HUES64 (cell line): Measurements from ENCODE around the gene CRKL.
"Not testable (repeated sequence)": the region's sequence is repeated elsewhere in the genome, so short reads cannot be mapped to it uniquely, and the experiment has no call there.

Source experiments
- H3K27ac ChIP-seq: 2 replicates; pipeline ENCODE4 v1.7.0; 2013; ENCODE audit warnings: low read depth, low read length, inconsistent platforms
- H3K27me3 ChIP-seq: 2 replicates; pipeline ENCODE4 v1.6.1; 2013; ENCODE audit warnings: mild to moderate bottlenecking, low read length; ENCODE audit not compliant: insufficient read depth
- H3K36me3 ChIP-seq: 2 replicates; pipeline ENCODE4 v1.6.1; 2013; ENCODE audit warnings: mild to moderate bottlenecking, low read length; ENCODE audit not compliant: insufficient read depth
- H3K4me1 ChIP-seq: 2 replicates; pipeline ENCODE4 v1.6.1; 2013; ENCODE audit warnings: mild to moderate bottlenecking, low read length, moderate library complexity; ENCODE audit not compliant: insufficient read depth
- H3K4me3 ChIP-seq: 2 replicates; pipeline ENCODE4 v1.5.1; 2013; ENCODE audit warnings: mild to moderate bottlenecking, low read length, moderate library complexity
- H3K9ac ChIP-seq: 2 replicates; pipeline ENCODE4 v1.6.1; 2013; ENCODE audit warnings: mild to moderate bottlenecking, low read depth, low read length
- H3K9me3 ChIP-seq: 2 replicates; pipeline ENCODE4 v1.6.1; 2013; ENCODE audit warnings: low read depth, low read length; ENCODE audit not compliant: insufficient read depth
- WGBS: fragments of 150-250, 120-280 bp; methylation state at CpG from one replicate; pipeline ENCODE4 v1.1.7; 2013; ENCODE audit warnings: missing lambda C conversion rate; 5-methylcytosine and 5-hydroxymethylcytosine counted together

CRKL gene

DNA sequence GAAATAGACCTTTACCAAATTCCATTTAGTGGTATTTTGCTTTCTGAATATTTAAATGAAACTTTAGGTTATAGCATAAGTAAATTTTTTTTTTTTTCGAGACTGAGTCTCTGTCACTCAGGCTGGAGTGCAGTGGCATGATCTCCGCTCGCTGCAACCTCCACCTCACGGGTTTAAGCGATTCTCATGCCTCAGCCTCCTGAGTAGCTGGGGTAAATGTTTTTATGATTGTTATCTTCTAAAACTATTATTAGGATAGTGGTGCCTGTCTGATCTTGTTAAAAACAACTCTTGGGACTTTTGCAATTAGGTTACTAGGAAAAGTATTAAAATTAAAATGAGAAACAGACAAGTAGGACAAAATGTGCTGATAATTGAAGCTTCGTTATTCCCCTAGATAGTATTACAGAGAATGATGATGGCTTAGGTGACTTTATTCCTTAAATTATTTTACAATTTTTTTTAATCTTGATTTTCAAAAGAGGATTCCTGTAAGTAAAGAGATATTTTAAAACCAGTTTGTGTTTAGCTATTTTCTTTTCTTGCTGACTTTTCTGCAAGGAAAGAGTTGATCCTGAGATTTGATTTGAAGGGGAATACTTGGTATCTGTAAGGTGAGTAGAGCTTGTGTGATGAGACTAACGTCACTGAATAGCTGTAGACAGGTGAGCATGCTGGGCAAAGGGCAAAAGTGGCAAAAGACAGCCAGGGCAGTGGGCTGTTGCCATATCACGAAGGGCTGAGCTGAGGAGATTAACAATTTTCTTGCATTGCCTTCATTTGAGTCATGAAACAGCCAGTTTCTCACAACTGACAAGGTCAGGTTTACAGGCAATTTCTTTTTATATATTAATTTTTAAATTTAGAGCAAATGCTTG, 20.8 kb downstream of the CRKL start:
- Histone ChIP-seq H3K4me3 (no peak overlapping the region), H3K9me3 (no peaks in the 10 kb centered on the region), H3K27ac (no peak overlapping the region), H3K4me1 (no peaks in the 10 kb centered on the region), H3K27me3 (no peaks in the 10 kb centered on the region), H3K9ac (no peak overlapping the region), H3K36me3 (peaks cover 51% of the 10 kb centered on the region)
- WGBS = 95% methylated on average over 8 of the region's 8 CpGs

DNA sequence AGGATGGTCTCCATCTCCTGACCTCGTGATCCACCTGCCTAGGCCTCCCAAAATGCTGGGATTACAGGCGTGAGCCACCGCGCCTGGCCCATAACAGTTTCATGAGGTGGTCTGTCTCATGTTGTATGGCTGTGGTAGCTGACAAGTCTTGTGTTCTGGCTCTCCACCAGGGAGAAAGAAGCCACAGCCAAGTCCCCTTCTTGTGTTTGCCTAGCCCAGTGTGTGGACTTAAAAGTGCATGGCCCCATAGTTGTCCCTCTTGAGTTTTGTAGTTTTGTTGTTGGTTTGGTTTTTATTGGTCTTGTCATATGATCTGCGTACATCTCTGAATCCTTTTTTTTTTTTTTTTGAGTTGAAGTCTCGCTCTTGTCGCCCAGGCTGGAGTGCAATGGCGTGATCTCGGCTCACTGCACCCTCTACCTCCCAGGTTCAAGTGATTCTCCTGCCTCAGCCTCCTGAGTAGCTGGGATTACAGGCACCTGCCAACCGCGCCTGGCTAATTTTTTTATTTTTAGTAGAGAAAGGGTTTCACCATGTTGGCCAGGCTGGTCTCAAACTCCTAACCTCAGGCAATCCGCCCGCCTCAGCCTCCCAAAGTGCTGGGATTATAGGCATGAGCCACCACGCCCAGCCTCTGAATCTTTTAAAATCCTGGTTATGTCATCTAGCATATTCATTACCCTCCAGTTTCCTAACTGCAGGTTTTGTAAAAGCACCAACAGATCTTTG, 22.4 kb downstream of the CRKL start:
- not testable (repeated sequence) for H3K4me3 ChIP-seq, H3K4me1 ChIP-seq, H3K9ac ChIP-seq, H3K27ac ChIP-seq, H3K27me3 ChIP-seq, H3K9me3 ChIP-seq
- H3K36me3 ChIP-seq = peaks cover 39% of the 10 kb centered on the region
- WGBS = 92% methylated on average over 14 of the region's 14 CpGs

DNA sequence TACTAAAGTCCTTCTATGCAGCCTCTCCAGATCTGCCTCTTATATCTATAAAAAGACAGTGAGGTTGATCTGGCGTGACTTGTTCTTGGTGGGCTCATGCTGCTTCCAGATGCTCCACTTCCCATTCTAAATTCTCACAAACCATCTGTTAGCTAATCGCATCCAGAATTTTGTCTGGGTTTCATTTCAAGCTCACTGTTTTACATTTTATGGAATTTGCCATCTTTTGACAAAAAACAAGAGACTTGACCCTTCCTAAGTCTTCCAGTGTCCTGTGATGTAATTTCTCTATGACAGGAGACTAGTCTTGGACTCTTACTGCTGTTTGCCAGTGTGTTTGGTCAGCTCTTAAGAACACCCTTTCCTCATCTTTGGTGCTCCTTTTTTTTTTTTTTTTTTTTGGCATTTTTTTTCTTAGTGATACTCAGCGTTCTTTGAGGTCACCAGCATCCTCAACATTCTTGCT, 23.0 kb downstream of the CRKL start:
- Histone ChIP-seq H3K4me3 (no peak overlapping the region), H3K27ac (no peak overlapping the region), H3K9me3 (no peaks in the 10 kb centered on the region), H3K36me3 (peaks cover 35% of the 10 kb centered on the region), H3K9ac (no peak overlapping the region), H3K4me1 (no peaks in the 10 kb centered on the region), H3K27me3 (no peaks in the 10 kb centered on the region)
- WGBS = 93% methylated on average over 3 of the region's 3 CpGs

DNA sequence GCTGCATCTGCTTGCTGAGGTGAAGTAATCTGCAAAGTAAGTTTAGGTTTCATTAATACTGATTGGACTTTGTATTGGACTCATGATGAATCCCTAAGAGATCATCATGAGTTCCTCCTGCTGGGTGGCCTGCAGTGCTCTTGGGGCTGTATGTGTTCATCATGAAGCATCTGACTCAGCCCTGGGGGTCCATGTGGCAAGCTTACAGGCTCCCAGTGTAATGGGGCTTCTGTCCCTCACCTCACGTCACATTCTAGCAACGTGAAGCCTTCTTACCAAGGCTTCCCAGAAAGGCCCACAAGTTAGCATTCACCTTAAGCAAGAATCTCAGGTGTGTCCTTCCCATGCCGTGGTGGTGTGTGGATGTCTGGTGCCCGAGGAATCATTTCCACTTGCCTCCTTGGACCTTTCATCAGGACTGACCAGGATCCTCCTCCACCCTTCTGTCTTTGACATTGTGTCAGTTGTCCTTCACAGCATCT, 23.7 kb downstream of the CRKL start:
- Histone ChIP-seq H3K9me3 (no peaks in the 10 kb centered on the region), H3K36me3 (peaks cover 32% of the 10 kb centered on the region), H3K27ac (no peak overlapping the region), H3K27me3 (no peaks in the 10 kb centered on the region), H3K9ac (no peak overlapping the region), H3K4me3 (no peak overlapping the region), H3K4me1 (no peaks in the 10 kb centered on the region)
- 100% methylated on average over 4 of the region's 4 CpGs for WGBS

DNA sequence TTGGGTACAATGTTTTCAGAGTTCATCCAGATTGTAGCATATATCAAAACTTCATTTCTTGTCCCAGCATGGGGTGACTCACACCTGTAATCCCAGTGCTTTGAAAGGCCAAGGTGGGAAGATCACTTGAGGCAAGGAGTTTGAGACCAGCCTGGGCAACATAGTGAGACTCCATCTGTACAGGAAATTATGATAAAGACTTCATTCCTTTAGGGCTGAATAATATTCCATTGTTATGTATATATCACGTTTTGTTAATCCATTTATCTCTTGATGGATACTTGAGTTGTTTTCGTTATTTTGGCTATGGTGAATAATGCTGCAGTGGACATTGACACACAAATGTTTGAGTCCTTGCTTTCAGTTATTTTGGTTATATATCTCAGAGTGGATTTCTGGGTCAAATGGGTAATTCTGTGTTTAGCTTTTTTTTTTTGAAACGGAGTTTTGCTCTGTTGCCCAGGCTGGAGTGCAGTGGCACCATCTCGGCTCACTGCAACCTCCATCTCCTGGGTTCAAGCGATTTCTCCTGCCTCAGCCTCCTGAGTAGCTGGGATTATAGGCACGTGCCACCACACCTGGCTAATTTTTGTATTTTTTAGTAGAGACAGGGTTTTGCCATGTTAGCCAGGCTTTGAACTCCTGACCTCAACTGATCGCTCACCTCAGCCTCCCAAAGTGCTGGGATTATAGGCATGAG, 25.1 kb downstream of the CRKL start:
- peaks cover 28% of the 10 kb centered on the region for H3K36me3 ChIP-seq
- H3K27ac ChIP-seq, H3K4me1 ChIP-seq, H3K9ac ChIP-seq, H3K9me3 ChIP-seq, H3K27me3 ChIP-seq, H3K4me3 ChIP-seq: not testable (repeated sequence)
- WGBS = 97% methylated on average over 7 of the region's 7 CpGs

DNA sequence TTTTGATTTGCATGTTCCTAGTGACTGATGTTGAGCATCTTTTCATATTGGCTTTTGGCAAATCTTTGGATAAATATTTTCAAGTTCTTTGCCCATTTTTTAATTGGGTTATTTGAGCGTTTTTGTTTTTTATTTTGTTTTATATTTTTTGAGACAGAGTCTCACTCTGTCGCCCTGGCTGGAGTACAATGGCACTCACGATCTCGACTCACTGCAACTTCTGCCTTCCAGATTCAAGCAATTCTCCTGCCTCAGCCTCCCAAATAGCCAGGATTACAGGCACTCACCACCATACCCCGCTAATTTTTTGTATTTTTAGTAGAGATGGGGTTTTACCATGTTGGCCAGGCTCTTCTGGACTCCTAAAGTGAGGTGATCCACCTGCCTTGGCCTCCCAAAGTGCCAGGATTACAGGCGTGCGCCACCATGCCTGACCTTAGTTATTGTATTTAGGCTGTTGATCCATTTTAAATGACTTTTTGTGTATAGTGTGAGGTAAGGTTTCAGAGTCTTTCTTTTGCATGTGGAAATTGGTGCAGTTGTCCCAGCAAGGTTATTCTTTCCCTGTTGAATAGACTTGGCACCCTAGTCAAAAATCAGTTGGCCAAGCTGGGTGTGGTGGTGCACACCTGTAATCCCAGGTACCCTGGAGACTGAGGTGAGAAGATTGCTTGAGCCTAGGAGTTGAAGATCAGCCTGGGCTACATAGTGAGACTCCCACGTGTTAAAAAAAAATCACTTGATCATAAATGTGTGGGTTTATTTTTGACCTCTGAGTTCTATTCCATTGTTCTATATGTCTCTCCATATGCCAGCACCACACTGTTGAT, 26.1 kb downstream of the CRKL start:
- 96% methylated on average over 8 of the region's 8 CpGs for WGBS
- Histone ChIP-seq H3K27me3 (no peaks in the 10 kb centered on the region), H3K9ac (no peak overlapping the region), H3K4me3 (no peak overlapping the region), H3K27ac (no peak overlapping the region), H3K9me3 (no peaks in the 10 kb centered on the region), H3K36me3 (peaks cover 19% of the 10 kb centered on the region), H3K4me1 (0 out of 2 replicates have a peak, but pooled peaks cover 4% of the 10 kb centered on the region)

DNA sequence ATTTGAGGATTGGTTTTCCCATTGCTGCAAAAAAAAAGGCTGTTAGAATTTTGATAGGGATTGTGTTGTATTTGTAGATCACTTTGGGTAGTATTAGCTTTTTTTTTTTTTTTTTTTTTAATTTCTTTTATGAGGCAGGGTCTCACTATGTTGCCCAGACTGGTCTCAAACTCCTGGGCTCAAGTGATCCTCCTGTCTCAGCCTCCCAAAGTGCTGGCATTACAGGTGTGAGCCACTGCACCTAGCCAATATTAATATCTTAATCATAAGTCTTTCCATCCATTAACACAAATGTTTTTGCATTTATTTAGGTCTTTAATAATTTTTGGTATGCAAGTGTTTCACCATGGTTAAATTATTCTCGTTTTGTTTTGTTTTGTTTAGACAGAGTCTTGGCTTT, 26.8 kb downstream of the CRKL start:
- Histone ChIP-seq H3K9me3 (no peaks in the 10 kb centered on the region), H3K27me3 (no peaks in the 10 kb centered on the region), H3K9ac (no peak overlapping the region), H3K36me3 (peaks cover 19% of the 10 kb centered on the region), H3K4me1 (0 out of 2 replicates have a peak, but pooled peaks cover 4% of the 10 kb centered on the region), H3K27ac (no peak overlapping the region), H3K4me3 (no peak overlapping the region)
- WGBS = 100% methylated on average over 1 of the region's 1 CpG

DNA sequence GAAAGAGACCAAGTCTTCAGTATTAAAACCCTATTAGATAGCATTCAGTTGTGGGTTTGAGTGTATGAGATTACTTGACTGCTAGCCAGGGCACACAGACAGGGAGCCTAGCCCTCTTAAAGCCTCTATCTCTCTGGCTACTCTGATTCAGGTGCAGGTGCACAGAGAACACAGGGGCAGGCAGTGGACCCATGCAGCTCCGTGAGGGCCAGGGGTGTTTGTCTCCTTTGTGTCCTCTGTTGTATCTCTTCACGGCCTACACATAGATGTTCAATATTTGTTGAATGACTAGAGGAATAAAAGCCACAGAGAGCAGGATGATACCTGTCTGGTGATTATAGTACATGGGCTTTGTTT, 28.3 kb downstream of the CRKL start:
- no peaks in the 10 kb centered on the region for H3K27me3 ChIP-seq
- no peak overlapping the region for H3K9ac ChIP-seq
- no peak overlapping the region for H3K4me3 ChIP-seq
- no peaks in the 10 kb centered on the region for H3K9me3 ChIP-seq
- 95% methylated on average over 2 of the region's 2 CpGs for whole genome bisulfite sequencing
- 0 out of 2 replicates have a peak, but pooled peaks cover 4% of the 10 kb centered on the region for H3K4me1 ChIP-seq
- peaks cover 34% of the 10 kb centered on the region for H3K36me3 ChIP-seq
- no peak overlapping the region for H3K27ac ChIP-seq

DNA sequence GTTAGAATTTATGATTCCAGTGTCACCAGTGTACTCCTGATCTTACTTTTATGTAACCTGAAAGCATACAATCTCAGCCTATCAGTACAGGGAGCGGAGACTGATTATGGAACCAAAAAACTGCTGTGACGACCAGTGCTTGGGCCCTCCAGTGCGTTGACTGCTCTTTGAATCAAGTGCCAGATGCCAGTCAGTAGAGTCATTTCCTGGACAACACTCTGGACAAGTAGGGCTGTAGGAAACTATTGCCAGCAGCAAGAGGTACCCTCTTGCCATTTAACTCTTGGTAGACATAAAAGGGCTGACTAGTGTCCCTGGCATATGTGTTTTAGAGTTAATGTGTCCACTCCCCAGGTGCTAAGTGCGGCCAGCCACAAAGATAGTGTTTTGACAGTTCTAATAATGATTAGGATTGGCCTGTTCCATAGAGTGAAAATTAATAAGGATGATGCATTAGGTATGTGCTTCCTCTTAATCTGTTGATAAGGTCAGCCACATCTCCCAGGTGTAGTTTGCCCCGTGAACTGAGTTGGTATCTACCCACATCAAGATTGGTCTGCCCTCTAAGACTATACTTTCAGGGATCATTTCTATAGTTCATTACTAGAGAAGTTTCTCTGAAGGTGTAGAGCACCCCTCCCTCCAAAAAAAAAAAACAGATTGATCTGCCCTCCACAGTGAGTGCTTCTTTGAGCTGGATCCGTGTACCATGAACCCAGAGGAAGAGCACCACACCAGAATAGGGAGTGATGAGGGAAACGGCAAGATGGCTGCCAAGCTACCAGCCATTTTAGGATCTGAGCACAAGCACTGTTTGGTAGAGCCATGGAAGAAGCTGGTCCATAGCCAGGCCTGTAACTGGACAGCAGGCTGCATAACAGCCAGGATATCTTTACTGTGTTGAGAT, 29.1 kb downstream of the CRKL start:
- no peak overlapping the region for H3K4me3 ChIP-seq
- no peak overlapping the region for H3K9ac ChIP-seq
- 0 out of 2 replicates have a peak, but pooled peaks cover 8% of the 10 kb centered on the region for H3K4me1 ChIP-seq
- no peaks in the 10 kb centered on the region for H3K27me3 ChIP-seq
- peaks cover 42% of the 10 kb centered on the region for H3K36me3 ChIP-seq
- no peak overlapping the region; the same call in 1 of the 2 replicates for H3K27ac ChIP-seq
- H3K9me3 ChIP-seq = no peaks in the 10 kb centered on the region
- WGBS = 95% methylated on average over 7 of the region's 7 CpGs

DNA sequence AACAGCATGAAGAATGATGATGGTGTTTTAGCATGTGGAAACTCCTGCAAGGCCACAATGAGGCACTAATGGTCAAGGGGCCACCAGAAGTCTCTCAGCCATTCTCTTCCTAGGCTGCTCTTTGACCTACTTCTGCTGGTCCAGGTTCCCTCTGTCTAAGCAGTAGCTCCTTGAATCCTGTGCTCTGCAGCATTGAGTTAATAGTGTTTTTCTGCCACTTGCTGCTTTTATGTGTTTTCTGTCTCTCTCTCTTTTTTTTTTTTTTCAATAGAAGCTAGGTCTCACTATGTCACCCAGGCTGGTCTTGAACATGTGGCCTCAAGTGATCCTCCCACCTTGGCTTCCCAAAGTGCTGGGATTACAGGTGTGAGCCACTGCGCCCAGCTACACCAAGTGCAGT, 29.8 kb downstream of the CRKL start:
- H3K27me3 ChIP-seq = no peaks in the 10 kb centered on the region
- peaks cover 49% of the 10 kb centered on the region for H3K36me3 ChIP-seq
- 100% methylated on average over 1 of the region's 1 CpG for WGBS
- no peak overlapping the region; the same call in 1 of the 2 replicates for H3K27ac ChIP-seq
- no peaks in the 10 kb centered on the region for H3K9me3 ChIP-seq
- H3K4me1 ChIP-seq = peaks cover 12% of the 10 kb centered on the region; the same call in 1 of the 2 replicates
- H3K4me3 ChIP-seq = no peak overlapping the region
- H3K9ac ChIP-seq = no peak overlapping the region
